K562 (cell line): ENCODE data around the gene CRLF1. TPM values are rescaled to one million over a fixed set of nuclear protein-coding genes. Genes with fewer than 3 reads are reported as not detected.

ENCODE experiments used
- E2F6 ChIP-seq, 2 experiments: IDR thresholded peaks; 2 replicates each; pipeline ENCODE4 v1.6.1; 2011; ENCODE audit warnings: borderline replicate concordance in 1 of 2, control low read depth in 1 of 2, low read depth in 1 of 2, low read length in 1 of 2, mild to moderate bottlenecking in 1 of 2, mixed read lengths in 1 of 2, moderate library complexity in 1 of 2; ENCODE audit not compliant: insufficient read depth in 1 of 2, insufficient read length in 1 of 2, poor library complexity in 1 of 2, severe bottlenecking in 1 of 2; ENCODE audit errors: extremely low read depth in 1 of 2
- ETS2 ChIP-seq: IDR thresholded peaks from 2 replicates; pipeline ENCODE4 v1.6.1; 2016; ENCODE audit warnings: borderline replicate concordance, missing genetic modification characterization, mild to moderate bottlenecking, moderate library complexity, missing compliant biosample characterization; ENCODE audit not compliant: poor library complexity, severe bottlenecking
- GTF2A2 ChIP-seq: IDR thresholded peaks from 2 replicates; pipeline ENCODE4 v1.6.1; 2016; ENCODE audit warnings: mild to moderate bottlenecking, missing genetic modification characterization, missing compliant biosample characterization
- L3MBTL2 ChIP-seq: fragments of 450-650 bp; IDR thresholded peaks from 2 replicates; pipeline ENCODE4 v1.6.1; 2016; ENCODE audit warnings: mild to moderate bottlenecking, moderate library complexity
- MAZ ChIP-seq, 2 experiments: fragments of 450-650 bp in 1 of 2; sonication (generic) in 1 of 2; formaldehyde crosslinking; IDR thresholded peaks in 1 of 2; conservative IDR thresholded peaks in 1 of 2; 2 replicates each; pipeline versions ENCODE4 v1.4.0 to v1.5.0; 2020; ENCODE audit warnings: mild to moderate bottlenecking in 1 of 2, missing genetic modification reagents in 1 of 2
- NONO ChIP-seq, 2 experiments: fragments of 200-400 bp in 1 of 2; fragments of 450-650 bp in 1 of 2; formaldehyde crosslinking in 1 of 2; IDR thresholded peaks; 2 replicates each; pipeline ENCODE4 v1.6.1; 2017; ENCODE audit warnings: low read depth in 2 of 2, mild to moderate bottlenecking in 2 of 2, moderate library complexity in 2 of 2, low read length in 1 of 2
- PHB ChIP-seq: fragments of 250-450 bp; sonication (Bioruptor Pico); IDR thresholded peaks from 2 replicates; pipeline ENCODE4 v1.5.0; 2021
- PURB ChIP-seq: sonication (generic); formaldehyde crosslinking; IDR thresholded peaks from 2 replicates; pipeline ENCODE4 v1.9.0; 2021; ENCODE audit warnings: low read depth, mild to moderate bottlenecking, missing genetic modification reagents
- RBM17 ChIP-seq: fragments of 200-400 bp; formaldehyde crosslinking; IDR thresholded peaks from 2 replicates; pipeline ENCODE4 v1.6.1; 2017; ENCODE audit warnings: low read depth, mild to moderate bottlenecking, low read length, borderline replicate concordance
- RBM39 ChIP-seq: fragments of 200-400 bp; formaldehyde crosslinking; optimal IDR thresholded peaks from 2 replicates; pipeline ENCODE3; 2018; ENCODE audit warnings: low read depth, low read length
- TFAM ChIP-seq: fragments of 250-450 bp; sonication (Bioruptor Pico); conservative IDR thresholded peaks from 2 replicates; pipeline ENCODE4 v1.5.0; 2021; ENCODE audit warnings: mild to moderate bottlenecking, moderate library complexity
- TFAP4 ChIP-seq: sonication (generic); formaldehyde crosslinking; IDR thresholded peaks from 2 replicates; pipeline ENCODE4 v1.8.0; 2022; ENCODE audit warnings: missing genetic modification reagents, mild to moderate bottlenecking, moderate library complexity, borderline replicate concordance
- ZFP36 ChIP-seq: fragments of 150-350 bp; IDR thresholded peaks from 2 replicates; pipeline ENCODE4 v1.6.1; 2018; ENCODE audit warnings: low read length, low read depth; ENCODE audit not compliant: partially characterized antibody
- ZNF146 ChIP-seq: IDR thresholded peaks from one replicate; pipeline ENCODE4 v1.6.1; 2018; ENCODE audit warnings: missing compliant biosample characterization; ENCODE audit not compliant: unreplicated experiment
- ZNF197 ChIP-seq: fragments of 200-800 bp; sonication (Bioruptor generic); IDR thresholded peaks from 2 replicates; pipeline ENCODE4 v1.6.1; 2016; ENCODE audit warnings: low read depth, missing genetic modification characterization, missing compliant biosample characterization
- ZNF512 ChIP-seq: IDR thresholded peaks from 2 replicates; pipeline ENCODE4 v1.6.1; 2016; ENCODE audit warnings: missing genetic modification characterization, missing compliant biosample characterization
- ZNF592 ChIP-seq: fragments of 450-650 bp; IDR thresholded peaks from 2 replicates; pipeline ENCODE4 v1.6.1; 2017; ENCODE audit warnings: antibody characterized with exemption, mild to moderate bottlenecking
- polyA plus RNA-seq, 8 experiments: library from polyadenylated mRNA; depleted of rRNA in 4 of 8; stranded (reverse) in 5 of 8; unstranded in 3 of 8; fragments of >200 nt; fragmentation: Nextera tagmentation in 2 of 8; fragmentation: Illumina TruSeq in 1 of 8; extraction: Ambion mirVana in 2 of 8; extraction: Trizol in 1 of 8; gene quantifications; 2 replicates each; pipeline versions ENCODE4 v1.2.1 to v1.2.3, GENCODE V29; 2011 to 2014; ENCODE audit warnings: inconsistent platforms in 1 of 8, missing spikeins in 1 of 8
- total RNA-seq, 7 experiments: library from RNA; depleted of rRNA in 6 of 7; stranded (reverse); fragments of >200 nt in 6 of 7; fragmentation: Illumina TruSeq in 2 of 7; extraction: Trizol in 2 of 7; gene quantifications; 2 replicates each; pipeline versions ENCODE4 v1.2.1 to v1.2.3, GENCODE V29; 2011 to 2021; ENCODE audit warnings: low replicate concordance in 1 of 7

CRLF1 gene
- total and polyA plus RNA-seq, 9 of the 15 experiments (the other 6 are each of a cell fraction or from before 2014, with no cell fraction given), result 0.85 to 3.6 (median 1.7) TPM

- TF ChIP-seq MAZ (CRISPR knock-in tag; conservative IDR thresholded peaks at IDR 0.05 in 1 of 2, IDR thresholded peaks at IDR 0.05 in 1 of 2) (peak in 1 of 2 experiments; percentile 11; a peak in 2 of 4 replicates), NONO (IDR thresholded peaks at IDR 0.05; ENCODE audit: low read depth in 2 of 2, low read length in 1 of 2) (no peak), ETS2 (tag) (no peak), PURB (CRISPR knock-in tag) (no peak), PHB (CRISPR knock-in tag) (peak; percentile 19; the same call in 1 of the 2 replicates), RBM17 (no peak), GTF2A2 (tag) (no peak), TFAP4 (CRISPR knock-in tag) (peak; percentile 79), E2F6 (IDR thresholded peaks at IDR 0.05; ENCODE audit: borderline replicate concordance in 1 of 2, extremely low read depth in 1 of 2, insufficient read depth in 1 of 2, insufficient read length in 1 of 2, low read depth in 1 of 2, low read length in 1 of 2, poor library complexity in 1 of 2, severe bottlenecking in 1 of 2) (peak; percentile 99 to 100), ZNF592 (peak; percentile 98), ZNF146 (CRISPR knock-in tag) (no peak), RBM39 (peak; percentile 13), ZFP36 (peak; percentile 18), ZNF197 (CRISPR knock-in tag) (no peak), L3MBTL2 (peak; percentile 100), TFAM (CRISPR knock-in tag) (no peak), ZNF512 (no peak)
These were observed 17.0 kb downstream of the CRLF1 start (continued) for GRCh38 chr19:18589380-18590272.
